Choroid plexus epithelial cell (primary cell): ENCODE data around the gene TMEM181.
A peak's percentile ranks its signal among the peaks of the same experiment; 100 is the strongest.
"Not testable (repeated sequence)": the region's sequence is repeated elsewhere in the genome, so short reads cannot be mapped to it uniquely, and the experiment has no call there.

ENCODE experiments used
- DNase-seq: peaks from one replicate; pipeline ENCODE4 v3.0.0-alpha.2; 2010; ENCODE audit warnings: low read depth
- H3K4me3 ChIP-seq: 2 replicates; pipeline ENCODE4 v1.5.1; 2011; ENCODE audit warnings: low read depth, mild to moderate bottlenecking, control low read depth, low read length, moderate library complexity
- TF ChIP-seq, protein P1 (sequence below): conservative IDR thresholded peaks from 2 replicates; pipeline ENCODE4 v1.5.1; 2011; ENCODE audit warnings: low read depth, mild to moderate bottlenecking, control low read depth, inconsistent platforms, low read length, moderate library complexity

The TMEM181 gene

DNA sequence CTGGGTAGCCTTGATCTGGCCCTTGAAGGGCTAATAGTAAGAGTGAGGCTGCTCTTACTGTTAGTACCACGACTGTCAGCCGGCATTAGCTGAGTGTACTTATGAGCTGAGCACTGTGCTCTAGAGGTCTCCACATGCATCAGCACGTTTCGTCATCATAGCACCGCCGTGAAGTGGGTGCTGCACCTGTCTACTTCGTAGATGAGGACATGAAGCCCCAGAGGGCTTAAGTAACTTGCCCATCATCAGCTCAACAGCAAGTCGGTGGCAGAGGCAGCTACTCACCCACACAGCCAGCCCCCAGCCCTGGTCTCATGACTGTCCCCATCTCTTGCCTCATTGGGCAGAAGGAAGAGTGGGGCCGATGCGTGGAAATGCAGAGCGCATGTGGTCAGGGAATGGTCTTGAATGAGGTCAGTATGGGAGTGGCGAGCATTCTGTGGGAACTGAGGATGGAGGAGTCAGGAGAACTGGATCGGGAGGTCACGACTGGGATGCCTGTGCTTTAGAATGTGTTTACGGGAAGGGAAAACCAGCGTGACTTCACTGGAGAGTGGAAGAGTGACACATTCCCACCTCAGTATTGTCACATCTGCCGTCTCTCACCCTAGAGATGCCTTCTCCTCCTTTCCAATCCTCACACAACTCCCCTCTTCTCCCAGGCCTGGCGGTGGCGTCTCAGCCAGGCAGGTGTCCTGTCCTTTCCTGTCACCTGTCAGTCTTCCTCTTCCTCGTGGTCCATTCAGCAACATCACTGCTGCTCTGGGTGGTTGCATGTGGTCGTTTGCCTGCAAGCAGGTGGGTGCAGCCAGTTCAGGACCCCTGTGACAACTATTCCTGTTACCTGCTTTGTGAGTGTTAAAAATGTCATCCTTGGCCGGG, 95.9 kb downstream of the TMEM181 start:
- TF ChIP-seq, protein P1, sequence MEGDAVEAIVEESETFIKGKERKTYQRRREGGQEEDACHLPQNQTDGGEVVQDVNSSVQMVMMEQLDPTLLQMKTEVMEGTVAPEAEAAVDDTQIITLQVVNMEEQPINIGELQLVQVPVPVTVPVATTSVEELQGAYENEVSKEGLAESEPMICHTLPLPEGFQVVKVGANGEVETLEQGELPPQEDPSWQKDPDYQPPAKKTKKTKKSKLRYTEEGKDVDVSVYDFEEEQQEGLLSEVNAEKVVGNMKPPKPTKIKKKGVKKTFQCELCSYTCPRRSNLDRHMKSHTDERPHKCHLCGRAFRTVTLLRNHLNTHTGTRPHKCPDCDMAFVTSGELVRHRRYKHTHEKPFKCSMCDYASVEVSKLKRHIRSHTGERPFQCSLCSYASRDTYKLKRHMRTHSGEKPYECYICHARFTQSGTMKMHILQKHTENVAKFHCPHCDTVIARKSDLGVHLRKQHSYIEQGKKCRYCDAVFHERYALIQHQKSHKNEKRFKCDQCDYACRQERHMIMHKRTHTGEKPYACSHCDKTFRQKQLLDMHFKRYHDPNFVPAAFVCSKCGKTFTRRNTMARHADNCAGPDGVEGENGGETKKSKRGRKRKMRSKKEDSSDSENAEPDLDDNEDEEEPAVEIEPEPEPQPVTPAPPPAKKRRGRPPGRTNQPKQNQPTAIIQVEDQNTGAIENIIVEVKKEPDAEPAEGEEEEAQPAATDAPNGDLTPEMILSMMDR, result no peak
- no peak overlapping the region for H3K4me3 ChIP-seq
- DNase-seq, result no peak

- DNase-seq, H3K4me3 ChIP-seq: not testable (repeated sequence)
Measured at GRCh38 chr6:158656986-158657385, 97.1 kb downstream of the TMEM181 start.

GRCh38 chr6:158660333-158660754, 100.5 kb downstream of the TMEM181 start:
- DNase-seq, result peak; percentile 51
- TF ChIP-seq, protein P1, result peak; percentile 80
- H3K4me3 ChIP-seq, result no peak overlapping the region

DNA sequence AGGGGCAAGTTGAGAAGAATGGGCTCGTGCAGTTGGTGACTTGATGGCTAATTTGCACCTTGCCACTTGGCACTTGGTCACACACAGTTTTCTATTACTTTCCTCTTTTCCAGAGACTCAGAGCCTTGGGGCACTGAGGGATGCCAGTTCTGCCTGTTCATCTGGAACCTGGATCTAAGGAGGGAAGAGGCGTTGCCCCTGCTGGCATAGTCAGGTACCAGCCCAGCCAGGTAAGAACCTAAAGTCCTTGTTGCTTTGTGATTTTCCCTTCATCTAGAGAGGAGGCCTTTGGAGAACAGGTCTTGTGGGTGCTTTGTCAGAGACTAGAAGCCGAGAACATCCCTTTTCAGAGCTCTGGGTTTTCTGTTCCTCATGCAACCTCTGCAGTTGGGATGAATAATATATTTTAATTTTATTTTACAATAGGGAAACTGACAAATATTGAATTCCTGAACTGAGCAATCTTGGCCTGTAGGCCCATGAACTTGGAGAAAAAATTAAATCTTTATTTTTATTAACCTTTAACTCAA, 101.3 kb downstream of the TMEM181 start:
- DNase-seq, result no peak
- TF ChIP-seq, protein P1, result no peak
- H3K4me3 ChIP-seq, result no peak overlapping the region

DNA sequence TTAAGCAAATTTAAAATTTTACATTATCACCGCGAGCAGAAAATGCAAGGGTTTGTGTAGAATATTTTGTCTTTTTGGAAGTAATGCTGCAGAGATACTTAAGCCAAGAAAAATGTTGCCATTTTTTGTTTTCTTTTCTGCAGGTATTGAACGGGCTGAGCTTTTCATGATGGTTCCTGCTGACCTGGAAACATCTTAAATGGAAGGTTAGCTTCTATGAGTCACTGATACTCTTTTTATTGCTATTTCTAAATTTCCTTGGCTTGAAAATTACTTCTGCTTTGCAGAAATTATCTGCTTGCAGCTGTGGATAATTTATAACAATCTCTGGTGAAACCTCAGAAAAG, 102.7 kb downstream of the TMEM181 start:
- DNase-seq, result no peak
- TF ChIP-seq, protein P1, result no peak
- H3K4me3 ChIP-seq, result no peak overlapping the region

DNA sequence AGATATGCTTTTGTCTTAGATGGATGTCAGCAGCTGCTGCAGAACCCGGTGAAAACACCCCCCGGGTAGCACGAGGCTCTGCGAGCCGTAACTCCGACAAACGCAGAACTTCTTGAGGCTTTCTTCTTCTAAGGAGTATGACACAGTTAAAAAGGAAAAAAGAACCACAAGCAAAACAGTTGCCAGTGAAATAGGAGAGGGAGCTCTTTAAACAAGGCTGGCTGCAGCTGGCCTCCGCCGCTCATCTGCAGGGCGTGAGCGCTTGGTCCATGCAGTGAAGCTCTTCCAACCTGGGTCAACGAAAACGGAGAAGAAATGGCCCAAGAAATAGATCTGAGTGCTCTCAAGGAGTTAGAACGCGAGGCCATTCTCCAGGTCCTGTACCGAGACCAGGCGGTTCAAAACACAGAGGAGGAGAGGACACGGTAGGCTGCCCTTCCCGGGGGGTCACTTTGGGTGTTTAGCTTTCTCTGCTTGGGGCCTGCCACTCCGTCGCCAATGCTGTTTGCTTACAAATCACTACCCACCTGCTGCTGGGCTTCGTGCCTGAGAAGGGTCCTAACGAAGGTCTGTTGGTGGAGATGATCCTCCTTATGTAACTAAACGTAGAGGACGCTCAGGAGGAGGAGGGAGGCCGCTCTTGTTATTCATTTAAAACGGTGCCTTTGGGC, 103.2 kb downstream of the TMEM181 start:
- H3K4me3 ChIP-seq, result peak overlapping the region; percentile 23
- TF ChIP-seq, protein P1, result no peak
- peak; percentile 75 for DNase-seq

- TF ChIP-seq, protein P1, result no peak
- no peak overlapping the region for H3K4me3 ChIP-seq
- no peak for DNase-seq
Measured at GRCh38 chr6:158663625-158664165, 103.8 kb downstream of the TMEM181 start.
